Muscle of back (tissue), 13 donors: ENCODE results near the gene ANO6. TPM values are rescaled to one million over a fixed set of nuclear protein-coding genes. Genes with fewer than 3 reads are reported as not detected.
"Not testable (repeated sequence)": the region's sequence is repeated elsewhere in the genome, so short reads cannot be mapped to it uniquely, and the experiment has no call there.

Experiments
- DNase-seq, 3 donors: peaks; one replicate each; pipeline versions ENCODE4 v3.0.0 to v3.0.0-alpha.2; 2013
- long read RNA-seq, 9 donors: transcript quantifications; one replicate each; lab custom pipeline, GENCODE V29; 2026
- polyA plus RNA-seq, 10 donors: library from polyadenylated mRNA; unstranded; fragments of 120-200 nt; gene quantifications; one replicate each; pipeline ENCODE4 v1.2.1, GENCODE V29; 2013; ENCODE audit not compliant: insufficient read length in 10 of 10

The ANO6 gene, protein sequence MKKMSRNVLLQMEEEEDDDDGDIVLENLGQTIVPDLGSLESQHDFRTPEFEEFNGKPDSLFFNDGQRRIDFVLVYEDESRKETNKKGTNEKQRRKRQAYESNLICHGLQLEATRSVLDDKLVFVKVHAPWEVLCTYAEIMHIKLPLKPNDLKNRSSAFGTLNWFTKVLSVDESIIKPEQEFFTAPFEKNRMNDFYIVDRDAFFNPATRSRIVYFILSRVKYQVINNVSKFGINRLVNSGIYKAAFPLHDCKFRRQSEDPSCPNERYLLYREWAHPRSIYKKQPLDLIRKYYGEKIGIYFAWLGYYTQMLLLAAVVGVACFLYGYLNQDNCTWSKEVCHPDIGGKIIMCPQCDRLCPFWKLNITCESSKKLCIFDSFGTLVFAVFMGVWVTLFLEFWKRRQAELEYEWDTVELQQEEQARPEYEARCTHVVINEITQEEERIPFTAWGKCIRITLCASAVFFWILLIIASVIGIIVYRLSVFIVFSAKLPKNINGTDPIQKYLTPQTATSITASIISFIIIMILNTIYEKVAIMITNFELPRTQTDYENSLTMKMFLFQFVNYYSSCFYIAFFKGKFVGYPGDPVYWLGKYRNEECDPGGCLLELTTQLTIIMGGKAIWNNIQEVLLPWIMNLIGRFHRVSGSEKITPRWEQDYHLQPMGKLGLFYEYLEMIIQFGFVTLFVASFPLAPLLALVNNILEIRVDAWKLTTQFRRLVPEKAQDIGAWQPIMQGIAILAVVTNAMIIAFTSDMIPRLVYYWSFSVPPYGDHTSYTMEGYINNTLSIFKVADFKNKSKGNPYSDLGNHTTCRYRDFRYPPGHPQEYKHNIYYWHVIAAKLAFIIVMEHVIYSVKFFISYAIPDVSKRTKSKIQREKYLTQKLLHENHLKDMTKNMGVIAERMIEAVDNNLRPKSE
- 10 to 100 TPM; 51.2 to 74.9 (median 61.3) TPM for polyA plus RNA-seq
- long read RNA-seq, donor 1, full-length matches to known transcripts, result 1 of 1 reads
- long read RNA-seq, donor 1, partial matches to known transcripts, result 0 of 1 reads
- long read RNA-seq, donor 1, other reads (novel, unspliced or antisense), result 0 of 1 reads
- long read RNA-seq, donor 2, result 0 reads
- long read RNA-seq, donor 3, result 0 reads
- long read RNA-seq, donor 4, full-length matches to known transcripts, result 3 of 3 reads
- long read RNA-seq, donor 4, partial matches to known transcripts, result 0 of 3 reads
- long read RNA-seq, donor 4, other reads (novel, unspliced or antisense), result 0 of 3 reads
- long read RNA-seq, donor 5, full-length matches to known transcripts, result 6 of 6 reads
- long read RNA-seq, donor 5, partial matches to known transcripts, result 0 of 6 reads
- long read RNA-seq, donor 5, other reads (novel, unspliced or antisense), result 0 of 6 reads
- long read RNA-seq, donor 6, full-length matches to known transcripts, result 5 of 5 reads
- long read RNA-seq, donor 6, partial matches to known transcripts, result 0 of 5 reads
- long read RNA-seq, donor 6, other reads (novel, unspliced or antisense), result 0 of 5 reads
- long read RNA-seq, donor 7, full-length matches to known transcripts, result 3 of 3 reads
- long read RNA-seq, donor 7, partial matches to known transcripts, result 0 of 3 reads
- long read RNA-seq, donor 7, other reads (novel, unspliced or antisense), result 0 of 3 reads
- long read RNA-seq, donor 8, full-length matches to known transcripts, result 5 of 5 reads
- long read RNA-seq, donor 8, partial matches to known transcripts, result 0 of 5 reads
- long read RNA-seq, donor 8, other reads (novel, unspliced or antisense), result 0 of 5 reads
- long read RNA-seq, donor 9, full-length matches to known transcripts, result 1 of 6 reads
- long read RNA-seq, donor 9, partial matches to known transcripts, result 5 of 6 reads
- long read RNA-seq, donor 9, other reads (novel, unspliced or antisense), result 0 of 6 reads

DNA sequence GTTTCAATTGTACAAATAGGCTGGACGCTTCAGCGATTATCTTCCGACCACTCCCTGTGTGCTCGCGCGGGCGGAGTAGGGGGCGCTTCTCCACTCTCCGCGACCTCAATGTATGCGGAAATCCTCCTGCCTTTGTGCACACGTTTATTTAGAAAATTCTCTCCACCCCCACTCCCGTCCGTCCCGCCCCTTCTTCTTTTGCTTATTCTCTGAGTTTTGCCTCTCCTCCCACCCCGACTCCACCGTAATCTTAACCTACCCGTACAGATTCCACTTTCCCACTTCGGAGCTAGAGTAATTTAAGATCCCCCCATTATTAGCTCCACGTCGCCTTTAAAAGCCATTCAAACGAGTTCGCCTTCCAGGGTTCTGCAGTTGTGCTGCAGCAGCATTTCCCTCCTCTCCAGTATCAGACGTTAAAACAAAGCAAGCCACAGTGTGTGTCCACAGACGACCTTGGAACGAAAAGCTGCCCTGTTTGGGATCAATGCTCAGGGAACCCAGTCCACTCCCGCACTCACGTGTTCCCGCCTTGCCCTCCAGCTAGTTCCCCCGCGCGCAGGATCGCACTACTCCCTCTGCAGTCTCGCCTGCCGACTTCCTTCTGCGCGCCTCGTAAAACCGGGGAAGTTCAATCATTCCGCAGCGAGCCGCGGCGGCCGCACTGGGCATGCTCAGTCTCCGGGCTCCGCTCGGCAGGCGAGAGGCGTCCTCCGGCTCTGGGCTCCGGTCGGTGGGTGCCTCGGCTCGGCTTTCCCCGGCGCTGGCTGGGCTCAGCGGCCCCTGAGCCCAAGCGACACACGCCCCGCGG is at the start of gene ANO6:
Gene ANO6, plus strand, starts transcription at position 677 of the 811 bp plus-strand sequence. CDS start 227 bp downstream, outside the sequence.
- peak; percentile 89 to 97 (median 92) for DNase-seq

DNA sequence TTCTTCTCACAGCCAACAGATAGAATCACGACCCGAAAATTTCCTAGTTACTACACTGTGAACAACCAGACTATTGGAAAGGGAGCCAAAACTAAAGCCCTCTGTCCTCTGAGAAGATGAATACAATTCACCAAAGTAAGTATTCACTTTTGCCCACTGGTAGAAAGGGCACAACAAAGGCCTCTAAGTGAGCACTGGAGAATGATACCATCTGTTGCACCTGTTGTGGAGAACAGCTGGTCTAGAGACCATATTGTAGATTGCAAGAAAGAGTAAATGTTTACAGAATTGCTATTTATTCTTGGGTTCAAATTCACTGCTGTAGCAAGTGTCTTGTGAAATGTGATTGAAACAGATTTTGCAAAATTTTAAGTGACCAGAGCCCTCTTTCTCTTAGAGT is 46.9 kb upstream of the ANO6 start:
- peak in 2 of 3 donors; percentile 19 to 39 for DNase-seq

DNA sequence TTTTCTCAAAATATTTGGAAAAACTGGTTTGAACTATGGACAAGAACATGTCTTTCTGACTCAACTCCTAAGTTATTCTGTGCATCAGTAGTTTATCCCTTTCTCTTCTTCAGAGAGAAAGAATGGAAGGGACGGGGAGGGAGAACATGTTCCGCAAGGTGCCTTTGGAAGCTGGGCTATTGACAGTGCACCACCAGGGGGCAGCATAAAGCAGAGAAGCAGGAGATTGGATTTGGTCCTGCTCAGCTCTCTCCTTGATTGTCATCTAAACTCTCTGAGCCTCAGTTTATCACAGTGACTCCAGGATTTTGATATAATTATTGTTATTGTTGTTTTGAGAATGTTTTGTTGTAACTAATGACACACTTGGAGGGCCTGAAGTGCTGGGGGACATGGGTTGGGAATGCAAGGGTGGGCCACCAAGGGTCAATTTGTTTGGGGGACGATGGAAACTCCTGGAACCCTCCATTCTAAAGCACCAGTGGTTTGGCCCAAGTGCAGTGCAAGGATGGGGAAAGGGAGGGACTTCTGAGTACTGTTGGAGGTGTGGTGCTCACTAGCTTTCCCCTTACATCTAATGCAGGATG is 45.3 kb upstream of the ANO6 start:
- DNase-seq, result peak; percentile 39 to 46 (median 45)

DNA sequence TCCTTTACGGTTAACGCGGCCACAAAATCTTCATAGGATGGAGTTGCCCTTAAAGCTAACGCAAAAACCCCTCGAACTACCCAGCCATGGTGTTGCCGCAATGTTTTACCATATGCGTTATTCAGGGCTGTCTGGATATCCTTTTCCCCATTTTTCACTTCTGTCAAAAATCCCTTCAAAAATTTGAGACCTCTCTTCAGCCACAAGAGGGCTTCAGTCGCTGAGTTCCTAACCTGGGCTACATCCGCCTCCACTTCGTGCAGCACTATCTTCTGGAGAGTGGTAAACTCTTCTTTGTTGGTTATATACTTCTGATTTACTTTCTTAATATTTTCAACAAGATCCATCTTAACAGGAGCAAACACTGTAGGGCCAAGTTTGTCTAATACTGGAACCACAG is 42.6 kb upstream of the ANO6 start:
- not testable (repeated sequence) for DNase-seq

DNA sequence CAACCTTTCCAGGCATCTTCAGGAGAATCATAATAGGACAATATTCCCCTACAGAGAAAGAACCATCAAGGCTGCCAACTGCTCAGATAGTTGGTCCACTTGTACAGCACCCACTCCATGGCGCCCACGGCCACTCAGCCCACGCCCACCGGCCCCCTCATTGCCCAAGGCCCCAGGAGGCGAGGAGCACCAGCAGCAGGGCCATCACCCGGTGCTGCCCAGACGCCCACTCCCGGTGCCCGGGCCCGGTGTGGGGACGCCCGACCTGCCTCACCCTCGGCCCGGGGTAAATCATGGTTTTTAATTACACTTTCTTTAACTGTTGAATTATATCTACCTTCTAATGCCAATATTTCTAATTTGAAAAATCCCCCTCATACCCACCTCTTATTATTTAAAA is 41.3 kb upstream of the ANO6 start:
- DNase-seq, result no peak

DNA sequence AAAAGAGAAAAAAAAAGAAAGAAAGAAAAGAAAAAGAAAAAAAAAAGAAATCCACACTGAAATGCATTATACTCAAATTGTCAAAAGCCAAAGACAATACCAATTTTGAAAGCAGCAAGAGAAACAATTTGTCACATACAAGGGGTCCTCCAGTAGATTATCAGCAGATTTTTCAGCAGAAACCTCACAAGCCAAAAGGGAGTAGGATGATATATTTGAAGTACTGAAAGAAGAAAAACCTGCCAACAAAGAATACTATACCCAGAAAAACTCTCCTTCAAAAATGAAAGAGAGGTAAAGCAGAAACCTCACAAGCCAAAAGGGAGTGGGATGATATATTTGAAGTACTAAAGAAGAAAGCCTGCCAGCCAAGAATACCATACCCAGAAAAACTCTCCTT is 37.1 kb upstream of the ANO6 start:
- DNase-seq, result no peak

DNA sequence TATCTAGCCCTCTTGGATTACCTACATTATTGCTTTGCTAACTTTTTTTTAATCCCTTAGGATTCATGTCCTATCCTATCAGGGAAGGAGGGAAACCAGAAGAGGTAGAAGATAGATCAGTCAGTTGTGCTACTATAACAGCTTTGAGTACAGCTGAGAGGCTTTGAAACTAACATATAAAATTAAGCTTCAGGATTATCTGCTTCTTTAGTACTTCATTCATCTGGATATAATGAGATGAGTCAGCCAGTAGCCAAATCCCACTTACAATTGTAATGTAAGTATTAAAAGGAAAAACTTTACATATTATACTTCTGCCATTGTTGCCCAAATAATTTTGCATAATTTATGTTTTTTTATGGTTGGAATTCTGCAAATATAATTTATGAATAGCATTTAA is 33.4 kb upstream of the ANO6 start:
- no peak for DNase-seq

DNA sequence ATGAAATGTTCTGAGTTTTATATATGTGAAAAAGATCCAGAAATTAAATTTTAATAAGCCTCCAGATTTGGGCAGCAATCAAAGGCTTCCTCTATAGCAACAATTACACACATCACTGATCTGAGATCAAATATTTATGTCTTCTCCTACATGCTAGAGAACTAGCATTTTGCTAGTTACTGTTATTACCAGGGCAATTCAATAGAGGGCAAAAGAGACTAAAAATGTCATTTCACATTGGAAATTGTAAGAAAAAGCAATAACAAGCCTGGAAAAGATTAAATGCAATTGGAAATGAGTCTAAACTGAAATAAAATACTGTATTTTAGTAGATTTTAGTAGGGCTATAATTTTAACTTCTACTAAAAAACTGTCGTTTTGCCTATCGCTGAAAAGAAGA is 32.6 kb upstream of the ANO6 start:
- peak in 2 of 3 donors; percentile 17 to 53 for DNase-seq

DNA sequence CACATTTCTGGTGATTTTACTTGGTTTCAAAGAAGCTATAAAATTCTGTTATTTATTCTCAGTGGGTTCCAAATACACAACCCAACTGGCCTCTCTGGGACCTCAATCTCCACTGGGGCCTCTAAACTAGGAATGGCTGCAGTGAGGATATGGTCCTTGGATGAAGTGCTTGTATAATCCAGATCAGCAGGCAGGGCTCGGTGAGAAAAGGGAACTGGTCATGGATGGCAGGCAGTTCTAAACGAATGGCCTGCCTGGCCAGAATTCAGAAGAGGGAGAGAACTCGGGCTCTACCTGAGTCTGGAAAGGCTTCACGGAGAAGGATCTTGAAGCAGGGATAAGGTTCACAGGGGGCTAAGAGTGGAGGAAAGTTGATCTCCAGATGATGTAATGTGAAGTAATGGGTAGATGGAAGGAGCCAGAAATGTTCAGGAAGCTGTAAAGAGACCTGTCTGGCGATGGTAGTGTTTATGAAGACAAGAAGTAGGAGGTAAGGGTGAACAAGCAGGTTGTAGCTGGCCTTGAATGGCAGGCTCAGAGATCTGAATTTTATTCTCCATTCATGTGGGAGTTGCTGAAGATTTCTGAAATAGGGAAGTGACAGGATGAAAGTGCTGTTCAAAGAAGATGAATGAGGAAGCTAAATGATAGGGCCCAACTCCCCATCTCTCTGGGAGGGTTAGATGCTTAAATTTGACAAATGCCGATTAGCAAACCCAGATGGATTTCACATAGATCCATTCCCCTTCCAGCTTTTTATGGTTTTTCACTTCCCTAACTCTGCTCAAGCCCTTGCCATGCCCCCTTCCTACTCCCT is 31.5 kb upstream of the ANO6 start:
- no peak for DNase-seq

DNA sequence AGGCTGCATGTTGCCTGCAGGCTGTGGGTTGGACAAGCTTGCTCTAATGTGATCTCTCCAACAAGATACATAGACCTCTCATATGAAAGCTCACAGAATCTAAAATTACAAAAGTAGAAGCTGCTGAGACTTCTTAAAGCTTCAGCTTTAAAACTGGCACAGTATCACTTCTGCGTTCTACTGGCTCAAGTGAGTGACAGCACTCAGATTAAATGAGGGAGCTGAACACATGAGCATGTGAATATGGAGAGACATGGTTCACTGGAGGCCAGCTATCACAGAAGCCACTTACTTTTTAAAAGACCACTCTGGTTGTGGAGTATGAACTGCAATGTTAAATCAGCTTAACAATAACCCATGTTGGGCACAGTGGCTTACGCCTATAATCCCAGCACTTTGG is 29.1 kb upstream of the ANO6 start:
- no peak for DNase-seq

DNA sequence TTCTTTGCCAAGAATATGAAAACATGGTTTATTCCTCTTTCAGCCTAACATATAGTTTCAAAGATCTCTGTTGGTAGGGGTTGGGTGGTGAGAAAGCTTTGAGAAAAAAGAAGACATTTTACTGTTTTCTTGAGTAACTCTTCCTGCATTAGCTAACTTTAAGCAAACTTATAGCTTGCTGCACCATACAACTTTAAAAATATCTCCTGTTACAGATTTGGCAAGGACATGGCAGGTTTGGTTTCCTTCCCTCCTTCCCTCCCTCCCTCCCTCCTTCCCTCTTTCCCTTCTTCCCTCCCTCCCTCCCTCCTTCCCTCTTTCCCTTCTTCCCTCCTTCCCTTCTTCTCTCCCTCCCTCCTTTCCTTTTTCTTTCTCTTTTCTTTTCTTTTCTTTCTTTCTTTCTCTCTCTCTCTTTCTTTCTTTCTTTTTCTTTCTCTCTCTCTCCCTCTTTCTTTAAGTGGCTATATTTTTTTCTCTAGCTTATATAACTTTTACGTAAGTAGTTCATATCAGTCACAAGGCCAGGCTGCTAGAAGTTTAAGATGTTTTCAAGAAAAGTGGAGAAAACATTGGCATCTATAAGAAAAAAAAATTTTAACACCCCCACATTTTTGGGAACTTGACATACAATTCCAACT is 26.0 kb upstream of the ANO6 start:
- DNase-seq, result no peak

DNA sequence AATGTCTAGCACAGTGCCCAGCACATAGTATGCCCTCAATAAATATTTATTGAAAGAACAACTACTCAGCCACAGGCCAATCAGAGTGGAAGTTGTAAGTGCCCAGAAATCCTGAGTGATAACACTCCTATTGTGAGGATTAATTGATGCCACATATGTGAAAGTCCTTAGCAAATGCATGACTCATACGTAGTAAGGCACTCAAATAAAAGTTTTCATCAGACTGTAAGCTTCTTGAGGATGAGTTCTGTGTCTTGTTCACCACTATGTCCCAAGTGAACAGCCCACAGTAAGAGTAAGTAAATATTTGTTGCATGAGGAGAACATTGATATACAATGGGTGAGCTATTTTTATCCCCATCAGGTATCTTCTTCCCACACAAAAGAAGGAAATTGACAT is 24.7 kb upstream of the ANO6 start:
- DNase-seq, result no peak

DNA sequence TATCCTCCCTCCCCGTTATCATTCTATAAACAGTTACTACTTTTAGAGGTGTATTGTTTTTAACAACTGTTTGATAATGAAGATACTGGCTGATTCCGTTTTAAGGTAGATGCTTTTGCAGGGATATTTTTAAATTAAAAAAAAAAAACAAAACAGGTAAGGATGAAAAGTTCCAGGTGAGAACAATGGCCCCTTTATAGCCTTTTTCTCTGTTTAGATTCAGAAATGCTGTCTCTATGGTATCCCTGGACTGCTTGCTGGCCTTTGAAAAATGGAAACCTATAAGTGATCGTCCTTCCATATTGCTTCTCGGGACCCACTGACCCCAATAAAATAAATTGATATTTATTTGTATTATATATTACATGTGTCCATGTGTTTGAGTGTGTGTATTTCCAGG is 23.2 kb upstream of the ANO6 start:
- no peak for DNase-seq

DNA sequence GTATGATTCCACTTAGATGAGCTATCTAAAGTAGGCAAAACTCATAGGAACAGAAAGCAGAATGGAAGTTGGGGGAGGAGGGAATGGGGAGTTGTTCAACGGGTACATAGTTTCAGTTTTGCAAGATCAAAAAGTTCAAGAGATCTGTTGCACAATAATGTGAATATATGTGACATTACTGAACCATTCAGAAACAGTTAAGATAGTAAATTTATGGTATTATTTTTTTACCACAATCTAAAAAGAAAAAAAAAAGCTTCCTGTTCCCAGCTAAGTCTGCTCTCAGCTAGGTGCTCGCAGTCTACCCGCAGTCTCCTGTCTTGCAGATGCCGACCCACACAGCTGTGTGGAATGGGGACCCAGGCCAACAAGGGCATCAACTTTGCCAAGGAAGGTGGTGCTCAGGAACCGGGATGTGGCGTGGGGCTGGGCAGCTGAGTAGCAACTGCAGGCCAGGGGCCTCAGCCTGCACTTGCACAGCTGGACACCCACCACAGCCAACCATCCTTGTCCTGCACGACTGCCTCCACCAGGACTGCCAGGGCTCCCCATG is 15.3 kb upstream of the ANO6 start:
- DNase-seq, result no peak

DNA sequence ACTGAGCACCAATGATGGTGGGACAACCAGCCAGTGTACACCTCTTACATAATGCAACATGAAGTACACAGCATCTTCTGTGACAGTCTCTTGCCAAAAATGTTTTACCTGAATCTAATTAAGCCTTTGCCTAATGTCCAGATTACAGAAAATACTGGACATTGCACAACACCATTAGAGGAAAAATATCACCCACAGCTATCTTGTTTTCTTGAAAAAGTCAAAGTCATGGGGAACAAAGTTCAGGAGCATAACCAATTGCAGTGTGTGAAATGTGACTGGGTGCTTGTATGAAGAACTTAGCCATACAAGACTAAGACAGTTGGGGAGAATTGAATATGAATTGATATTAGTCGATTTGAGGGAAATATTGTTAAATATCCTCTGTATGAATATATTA is 12.1 kb upstream of the ANO6 start:
- DNase-seq, result no peak

DNA sequence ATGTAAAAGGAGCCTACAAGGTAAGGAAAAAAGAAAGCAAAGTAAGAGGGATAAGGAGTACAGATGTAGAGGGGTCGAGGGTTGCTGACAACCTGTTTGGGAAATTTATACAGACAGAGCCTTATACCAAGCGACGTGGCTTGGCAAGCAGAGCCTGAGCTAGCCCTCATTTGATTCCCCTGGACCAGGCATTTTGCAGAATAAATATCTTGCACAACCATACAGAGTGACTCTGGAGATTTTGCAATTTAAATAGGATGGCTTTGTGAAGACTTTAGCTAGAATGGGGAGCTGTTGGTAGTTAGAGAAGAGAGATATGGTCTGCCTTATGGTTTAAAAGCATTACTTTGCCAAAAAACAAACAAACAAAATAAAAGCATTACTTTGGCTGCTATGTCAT is 11.1 kb upstream of the ANO6 start:
- DNase-seq, result no peak

DNA sequence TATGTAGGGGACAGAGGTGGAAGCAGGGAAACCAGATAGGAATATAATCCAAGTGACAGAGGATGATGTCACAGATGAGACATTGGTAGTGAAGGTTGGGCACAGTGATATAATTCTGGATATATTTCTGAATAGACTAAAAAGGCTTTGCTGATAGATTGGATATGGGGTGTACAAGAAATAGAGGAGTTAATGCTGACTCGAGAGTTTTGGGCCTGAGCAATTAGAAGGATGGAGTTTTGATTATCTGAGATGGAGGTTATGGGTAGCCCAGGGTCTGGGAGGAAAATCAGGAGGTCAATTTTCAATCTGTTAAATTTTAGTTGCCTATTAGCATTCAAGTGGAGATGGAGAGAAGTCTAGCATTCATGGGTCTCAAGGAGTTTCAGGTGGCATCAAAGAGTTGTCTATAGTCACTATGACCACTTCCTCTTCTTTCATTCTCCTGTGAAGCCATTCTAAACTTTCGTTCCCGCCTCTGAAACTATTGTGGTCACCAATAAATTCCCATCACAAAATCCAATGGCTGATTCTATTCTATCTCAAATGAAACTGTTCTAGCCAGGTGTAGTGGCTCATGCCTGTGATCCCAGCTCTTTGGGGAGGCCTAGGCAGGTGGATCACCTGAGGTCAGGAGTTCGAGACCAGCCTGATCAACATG is 10.6 kb upstream of the ANO6 start:
- no peak for DNase-seq
